A172 (cell line): ENCODE results near the gene OR2A14. TPM values are rescaled to one million over a fixed set of nuclear protein-coding genes. Genes with fewer than 3 reads are reported as not detected.
"Not testable (repeated sequence)": the region's sequence is repeated elsewhere in the genome, so short reads cannot be mapped to it uniquely, and the experiment has no call there.

Source experiments
- DNase-seq: peaks from one replicate; pipeline ENCODE4 v3.0.0-alpha.2; 2015; ENCODE audit warnings: low spot score
- total RNA-seq: library from RNA; depleted of rRNA; stranded (reverse); fragments of >200 nt; shearing (Covaris generic); gene quantifications from 2 replicates; pipeline ENCODE4 v1.2.3, GENCODE V29; 2014; rRNA removed

The OR2A14 gene
- total RNA-seq = not detected in 2 replicates

GRCh38 chr7:144122876-144123275 lies at the start of gene OR2A14:
TSS of gene OR2A14 (plus strand) at chr7:144123176. CDS start at chr7:144129113, 5,937 bp downstream.
- DNase-seq = no peak

GRCh38 chr7:144074374-144074773 lies 48.6 kb upstream of the OR2A14 start:
- DNase-seq = no peak

- DNase-seq = no peak
These were observed 37.0 kb upstream of the OR2A14 start, which contains the start of gene OR2A12 for GRCh38 chr7:144085978-144086377. TSS of gene OR2A12 (plus strand) at chr7:144086278. CDS start at chr7:144095108, 8,830 bp downstream.

DNA sequence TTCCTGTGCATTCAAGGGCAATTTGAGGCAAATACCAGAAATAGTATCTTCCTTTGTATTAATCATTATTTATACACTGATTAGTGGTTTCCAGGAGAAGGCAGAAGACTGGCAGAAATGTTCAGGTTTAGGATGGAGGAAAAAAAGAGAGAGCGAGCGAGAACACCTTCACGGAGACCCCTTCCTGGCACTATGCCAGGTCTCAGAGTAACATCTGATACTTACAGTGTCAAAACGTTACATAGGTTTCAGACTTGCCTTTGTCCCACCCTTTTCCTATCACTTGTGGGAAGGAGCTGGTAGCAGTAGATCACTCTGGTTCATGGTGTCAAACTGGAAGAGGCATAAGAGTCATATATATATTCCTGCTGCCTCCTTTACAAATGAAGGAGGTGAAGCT lies 36.2 kb upstream of the OR2A14 start:
- no peak for DNase-seq

DNA sequence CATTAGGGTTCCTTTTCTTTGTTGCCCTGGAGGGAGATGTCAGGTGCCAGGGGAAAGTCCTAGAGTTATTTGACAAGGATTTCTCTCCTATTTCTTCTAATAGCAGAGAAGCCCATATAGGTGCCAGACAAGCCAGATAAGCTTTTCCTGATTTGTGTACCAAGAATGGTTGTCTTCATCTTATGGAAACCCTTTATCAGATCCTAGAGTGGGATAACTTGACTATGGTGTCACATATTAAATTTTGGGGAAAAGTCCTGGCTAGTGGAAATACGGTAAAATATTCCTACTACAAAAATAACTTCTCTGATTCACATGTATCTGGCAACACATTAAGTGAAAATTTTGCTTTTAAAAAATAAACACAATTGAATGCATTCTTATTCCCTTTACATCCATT lies 35.7 kb upstream of the OR2A14 start:
- DNase-seq = no peak

GRCh38 chr7:144090667-144091066 lies 32.3 kb upstream of the OR2A14 start:
- DNase-seq = no peak

- DNase-seq = no peak
These were observed 24.2 kb upstream of the OR2A14 start for GRCh38 chr7:144098776-144099175.

- no peak for DNase-seq
These were observed 22.4 kb upstream of the OR2A14 start for GRCh38 chr7:144100607-144101006.

GRCh38 chr7:144102041-144102440 lies 20.9 kb upstream of the OR2A14 start:
- DNase-seq = no peak

DNA sequence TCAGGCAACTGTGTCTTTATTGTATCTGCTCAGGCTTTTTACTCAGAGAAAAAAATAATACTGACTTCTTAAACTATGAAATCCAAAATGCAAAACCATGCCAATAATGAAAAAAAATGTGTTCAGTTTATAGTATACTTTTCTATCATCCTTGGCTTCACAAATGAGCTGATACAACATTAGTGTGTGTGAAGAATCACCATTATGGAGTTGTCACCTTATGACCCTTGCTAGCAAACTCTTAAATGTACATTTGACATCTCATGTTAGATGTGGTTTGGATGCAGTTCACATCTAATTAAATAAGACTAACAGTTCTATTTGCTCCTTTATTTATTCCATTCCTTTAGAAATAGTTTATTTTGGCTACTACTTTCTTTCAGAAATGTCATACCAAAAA lies 17.8 kb upstream of the OR2A14 start:
- no peak for DNase-seq

GRCh38 chr7:144109283-144109682 lies 13.7 kb upstream of the OR2A14 start, which contains the start of gene OR2A2:
TSS of gene OR2A2 (plus strand) at chr7:144109583. CDS start at chr7:144109583, 0 bp downstream.
- DNase-seq = no peak

DNA sequence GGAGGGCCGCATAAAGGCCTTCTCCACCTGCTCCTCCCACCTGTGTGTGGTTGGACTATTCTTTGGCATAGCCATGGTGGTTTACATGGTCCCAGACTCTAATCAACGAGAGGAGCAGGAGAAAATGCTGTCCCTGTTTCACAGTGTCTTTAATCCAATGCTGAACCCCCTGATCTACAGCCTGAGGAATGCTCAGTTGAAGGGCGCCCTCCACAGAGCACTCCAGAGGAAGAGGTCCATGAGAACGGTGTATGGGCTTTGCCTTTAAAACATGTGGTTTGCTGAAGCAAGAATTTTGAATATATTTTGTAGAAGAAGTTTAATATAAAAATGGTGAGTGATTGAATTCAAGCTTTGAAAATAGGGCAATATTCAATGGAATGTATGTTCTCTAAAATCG lies 12.7 kb upstream of the OR2A14 start:
- DNase-seq = no peak

DNA sequence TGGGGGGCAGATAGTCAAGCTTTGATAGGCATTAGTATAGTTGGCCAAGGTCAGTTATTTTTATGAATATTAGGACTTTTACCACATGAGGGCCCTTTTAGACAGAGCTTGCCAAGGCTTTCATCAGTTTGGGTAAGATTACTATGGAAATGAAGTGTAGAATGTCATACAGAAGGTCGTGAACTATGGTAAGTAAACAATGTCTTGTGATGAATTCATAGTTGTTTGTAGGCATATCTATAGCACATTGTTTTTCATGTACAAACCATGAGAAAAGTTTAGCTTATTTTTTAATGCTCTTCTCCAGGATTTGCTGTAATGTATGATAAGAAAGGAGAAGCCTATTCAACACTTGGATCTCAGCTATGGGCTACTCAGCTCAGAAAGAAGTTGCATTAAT lies 9.3 kb upstream of the OR2A14 start:
- no peak for DNase-seq

GRCh38 chr7:144118341-144118740 lies 4.6 kb upstream of the OR2A14 start:
- DNase-seq = no peak

- peak; percentile 71 for DNase-seq
These were observed 4.8 kb downstream of the OR2A14 start for GRCh38 chr7:144127714-144128334.

DNA sequence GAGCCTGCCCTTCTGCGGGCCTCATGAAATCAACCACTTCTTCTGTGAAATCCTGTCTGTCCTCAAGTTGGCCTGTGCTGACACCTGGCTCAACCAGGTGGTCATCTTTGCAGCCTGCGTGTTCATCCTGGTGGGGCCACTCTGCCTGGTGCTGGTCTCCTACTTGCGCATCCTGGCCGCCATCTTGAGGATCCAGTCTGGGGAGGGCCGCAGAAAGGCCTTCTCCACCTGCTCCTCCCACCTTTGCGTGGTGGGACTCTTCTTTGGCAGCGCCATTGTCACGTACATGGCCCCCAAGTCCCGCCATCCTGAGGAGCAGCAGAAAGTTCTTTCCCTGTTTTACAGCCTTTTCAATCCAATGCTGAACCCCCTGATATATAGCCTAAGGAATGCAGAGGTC lies 6.6 kb downstream of the OR2A14 start:
- DNase-seq = not testable (repeated sequence)

- DNase-seq = no peak
These were observed 7.8 kb downstream of the OR2A14 start for GRCh38 chr7:144130730-144131129.

GRCh38 chr7:144132262-144132661 lies 9.3 kb downstream of the OR2A14 start:
- no peak for DNase-seq

DNA sequence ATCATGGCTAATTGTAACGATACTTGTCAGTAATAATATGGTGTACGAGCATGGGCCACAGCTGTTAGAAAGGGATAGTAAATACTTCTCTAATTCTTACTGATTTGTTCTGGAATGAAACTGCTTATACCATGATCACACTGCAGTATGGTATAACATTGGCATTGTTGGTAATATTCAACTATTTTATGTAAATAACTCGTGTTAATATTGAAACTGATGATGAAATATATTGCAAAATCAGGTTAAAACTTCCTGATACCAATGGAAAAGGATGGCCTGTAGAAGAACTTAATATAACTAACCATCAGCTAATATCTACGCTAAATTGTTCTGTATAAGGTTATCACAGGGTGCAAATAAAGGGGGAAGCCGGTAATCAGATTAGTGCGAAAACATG lies 10.3 kb downstream of the OR2A14 start:
- DNase-seq = no peak

- no peak for DNase-seq
These were observed 11.1 kb downstream of the OR2A14 start for GRCh38 chr7:144134116-144134515.

- DNase-seq = no peak
These were observed 14.5 kb downstream of the OR2A14 start for GRCh38 chr7:144137501-144137900.

DNA sequence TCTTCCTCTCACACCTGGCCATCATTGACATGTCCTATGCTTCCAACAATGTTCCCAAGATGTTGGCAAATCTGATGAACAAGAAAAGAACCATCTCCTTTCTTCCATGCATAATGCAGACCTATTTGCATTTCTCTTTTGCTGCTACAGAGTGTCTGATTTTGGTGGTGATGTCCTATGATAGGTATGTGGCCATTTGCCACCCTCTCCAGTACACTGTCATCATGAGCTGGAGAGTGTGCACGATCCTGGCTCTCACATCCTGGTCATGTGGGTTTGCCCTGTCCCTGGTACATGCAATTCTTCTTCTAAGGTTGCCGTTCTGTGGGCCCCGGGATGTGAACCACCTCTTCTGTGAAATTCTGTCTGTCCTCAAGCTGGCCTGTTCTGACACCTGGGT lies 19.2 kb downstream of the OR2A14 start:
- no peak for DNase-seq

GRCh38 chr7:144144426-144144825 lies 21.4 kb downstream of the OR2A14 start:
- DNase-seq = no peak

- DNase-seq = no peak
These were observed 25.4 kb downstream of the OR2A14 start for GRCh38 chr7:144148224-144148827.
